HG03196 (cell line): ENCODE measurements around the gene TEX36.
"Not testable (repeated sequence)": the region's sequence is repeated elsewhere in the genome, so short reads cannot be mapped to it uniquely, and the experiment has no call there.

Experiments used
- ATAC-seq: cut with Tn5 transposase; IDR thresholded peaks from one replicate; pipeline ENCODE4 v1.9.1; 2021; ENCODE audit not compliant: unreplicated experiment

Gene TEX36

GRCh38 chr10:125637496-125637895 lies 45.5 kb downstream of the TEX36 start:
- ATAC-seq: no peak

- ATAC-seq: no peak
Measured at GRCh38 chr10:125634606-125635005, 48.4 kb downstream of the TEX36 start.

GRCh38 chr10:125633517-125633999 lies 49.4 kb downstream of the TEX36 start:
- ATAC-seq: no peak

GRCh38 chr10:125631806-125632205 lies 51.2 kb downstream of the TEX36 start:
- ATAC-seq: no peak

GRCh38 chr10:125629758-125630376 lies 53.1 kb downstream of the TEX36 start:
- no peak for ATAC-seq

- ATAC-seq: no peak
Measured at GRCh38 chr10:125628104-125629049, 54.6 kb downstream of the TEX36 start.

GRCh38 chr10:125627646-125628045 lies 55.3 kb downstream of the TEX36 start:
- ATAC-seq: no peak

- no peak for ATAC-seq
Measured at GRCh38 chr10:125626671-125627070, 56.3 kb downstream of the TEX36 start.

- no peak for ATAC-seq
Measured at GRCh38 chr10:125625586-125625985, 57.4 kb downstream of the TEX36 start.

GRCh38 chr10:125624800-125625199 lies 58.2 kb downstream of the TEX36 start:
- no peak for ATAC-seq

GRCh38 chr10:125621052-125621451 lies 61.9 kb downstream of the TEX36 start:
- ATAC-seq: no peak

- no peak for ATAC-seq
Measured at GRCh38 chr10:125620401-125620800, 62.6 kb downstream of the TEX36 start.

GRCh38 chr10:125613062-125613461 lies 69.9 kb downstream of the TEX36 start:
- ATAC-seq: not testable (repeated sequence)

GRCh38 chr10:125611756-125612155 lies 71.2 kb downstream of the TEX36 start:
- no peak for ATAC-seq

- ATAC-seq: no peak
Measured at GRCh38 chr10:125611216-125611615, 71.7 kb downstream of the TEX36 start.

GRCh38 chr10:125609859-125610258 lies 73.1 kb downstream of the TEX36 start:
- no peak for ATAC-seq

- no peak for ATAC-seq
Measured at GRCh38 chr10:125608474-125608873, 74.5 kb downstream of the TEX36 start.

GRCh38 chr10:125607689-125608290 lies 75.2 kb downstream of the TEX36 start:
- no peak for ATAC-seq

- ATAC-seq: no peak
Measured at GRCh38 chr10:125606414-125607010, 76.5 kb downstream of the TEX36 start.
